ENCODE data around the gene RASA3.

Gene RASA3

GRCh38 chr13:114046431-114046975 lies 85.9 kb downstream of the RASA3 start:
- no peak for DNase-seq

GRCh38 chr13:114045113-114045735 lies 87.2 kb downstream of the RASA3 start:
- peak; percentile 69 for DNase-seq

GRCh38 chr13:114044486-114044885 lies 87.9 kb downstream of the RASA3 start:
- no peak for DNase-seq

GRCh38 chr13:114043421-114044053 lies 88.9 kb downstream of the RASA3 start:
- DNase-seq = peak; percentile 94

GRCh38 chr13:114042066-114042815 lies 90.2 kb downstream of the RASA3 start:
- DNase-seq = no peak

GRCh38 chr13:114041493-114041892 lies 90.9 kb downstream of the RASA3 start:
- DNase-seq = no peak

- no peak for DNase-seq
Measured at GRCh38 chr13:114039471-114040141, 92.8 kb downstream of the RASA3 start.

- no peak for DNase-seq
Measured at GRCh38 chr13:114038900-114039299, 93.5 kb downstream of the RASA3 start.

GRCh38 chr13:114038211-114038613 lies 94.2 kb downstream of the RASA3 start:
- DNase-seq = no peak

- DNase-seq = no peak
Measured at GRCh38 chr13:114037674-114038073, 94.7 kb downstream of the RASA3 start.

GRCh38 chr13:114035583-114036531 lies 96.6 kb downstream of the RASA3 start:
- no peak for DNase-seq

GRCh38 chr13:114035186-114035582 lies 97.2 kb downstream of the RASA3 start:
- DNase-seq = no peak

GRCh38 chr13:114034481-114034891 lies 97.9 kb downstream of the RASA3 start:
- DNase-seq = no peak

GRCh38 chr13:114033541-114034315 lies 98.7 kb downstream of the RASA3 start:
- no peak for DNase-seq

GRCh38 chr13:114032126-114032799 lies 100.2 kb downstream of the RASA3 start:
- peak; percentile 75 for DNase-seq

- DNase-seq = no peak
Measured at GRCh38 chr13:114031631-114032030, 100.8 kb downstream of the RASA3 start.

- DNase-seq = no peak
Measured at GRCh38 chr13:114030666-114031610, 101.5 kb downstream of the RASA3 start.

- no peak for DNase-seq
Measured at GRCh38 chr13:114029866-114030625, 102.4 kb downstream of the RASA3 start.

GRCh38 chr13:114027826-114028225 lies 104.6 kb downstream of the RASA3 start:
- no peak for DNase-seq
